Effector memory CD8-positive, alpha-beta T cell (primary cell): ENCODE measurements around the gene ADAM10.

Experiments used
- ATAC-seq: fragments of 150-1000 bp; cut with Tn5 transposase; replicated peaks from 2 replicates; pipeline ENCODE4 v1.10.0; 2021; ENCODE audit warnings: mild to moderate bottlenecking, moderate library complexity
- DNase-seq, 3 experiments: peaks; one replicate each; pipeline ENCODE4 v3.0.0; 2021
- H3K27ac Mint-ChIP-seq, 2 donors: one replicate each; pipeline ENCODE4 v1.8.0; 2022; ENCODE audit warnings: mild to moderate bottlenecking in 2 of 2, mixed read lengths in 2 of 2, moderate library complexity in 2 of 2
- H3K27me3 Mint-ChIP-seq, 2 donors: one replicate each; pipeline ENCODE4 v1.8.0; 2022; ENCODE audit warnings: mixed read lengths in 2 of 2
- H3K36me3 Mint-ChIP-seq: one replicate; pipeline ENCODE4 v1.8.0; 2022; ENCODE audit warnings: mild to moderate bottlenecking, moderate library complexity, mixed read lengths; ENCODE audit not compliant: insufficient read depth
- H3K4me1 Mint-ChIP-seq, 2 donors: one replicate each; pipeline ENCODE4 v1.8.0; 2022; ENCODE audit warnings: low read depth in 2 of 2, mixed read lengths in 2 of 2
- H3K4me3 Mint-ChIP-seq, 2 donors: one replicate each; pipeline ENCODE4 v1.8.0; 2022; ENCODE audit warnings: mild to moderate bottlenecking in 2 of 2, mixed read lengths in 2 of 2, moderate library complexity in 2 of 2
- H3K9me3 Mint-ChIP-seq, 2 donors: one replicate each; pipeline ENCODE4 v1.8.0; 2022; ENCODE audit warnings: mixed read lengths in 2 of 2

ADAM10 gene

DNA sequence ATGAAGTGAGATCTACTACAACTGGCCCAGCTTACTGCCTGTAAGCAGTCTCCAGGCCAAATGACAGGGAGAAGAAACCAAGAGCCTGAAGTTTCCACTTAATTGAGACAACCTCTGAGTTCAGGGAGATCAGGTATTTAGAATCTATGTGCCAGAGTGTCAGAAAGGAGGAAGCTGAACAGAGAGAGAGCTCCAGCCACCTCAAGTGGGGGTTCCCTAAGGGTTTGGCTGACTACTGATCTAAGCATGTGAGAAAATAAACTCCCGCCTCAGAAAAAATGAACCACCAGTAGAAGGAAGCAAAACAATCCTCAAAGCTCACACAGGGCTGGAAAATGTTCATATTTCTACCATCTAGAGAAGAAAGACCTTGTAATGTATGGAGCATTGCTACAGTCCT, 25.0 kb downstream of the ADAM10 start:
- H3K4me3 Mint-ChIP-seq, result peak overlapping the region; percentile 0 to 22
- DNase-seq (no peak), ATAC-seq (peak; percentile 51)
- no peaks in the 10 kb centered on the region for H3K9me3 Mint-ChIP-seq
- no peaks in the 10 kb centered on the region for H3K27me3 Mint-ChIP-seq
- peaks cover 17% of the 10 kb centered on the region for H3K36me3 Mint-ChIP-seq
- H3K4me1 Mint-ChIP-seq, result peaks cover 29 to 63% of the 10 kb centered on the region in 2 donors
- peak overlapping the region in 1 of 2 donors; percentile 61 for H3K27ac Mint-ChIP-seq

DNA sequence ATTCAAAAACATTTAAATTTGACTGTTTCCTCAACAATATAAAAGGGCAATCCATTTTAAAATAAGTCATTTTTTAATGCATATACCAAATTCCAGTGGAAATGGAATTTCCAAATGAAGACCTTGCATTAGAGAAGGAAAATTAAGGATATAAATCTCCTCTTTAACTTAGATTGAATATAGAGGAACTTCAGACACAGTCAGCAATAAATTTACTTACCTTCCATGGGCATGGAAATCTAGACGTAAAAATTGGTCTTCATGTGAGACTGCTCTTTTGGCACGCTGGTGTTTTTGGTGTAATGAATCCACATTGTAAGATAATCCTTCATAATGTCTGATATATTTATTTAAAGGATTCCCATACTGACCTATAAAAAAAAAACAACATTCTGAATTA, 32.1 kb downstream of the ADAM10 start:
- DNase-seq, result no peak
- Mint-ChIP-seq H3K9me3 (no peaks in the 10 kb centered on the region), H3K4me1 (peaks cover 14 to 28% of the 10 kb centered on the region in 2 donors), H3K27me3 (no peaks in the 10 kb centered on the region), H3K36me3 (peaks cover 28% of the 10 kb centered on the region), H3K27ac (no peak overlapping the region), H3K4me3 (no peak overlapping the region)
- no peak for ATAC-seq

DNA sequence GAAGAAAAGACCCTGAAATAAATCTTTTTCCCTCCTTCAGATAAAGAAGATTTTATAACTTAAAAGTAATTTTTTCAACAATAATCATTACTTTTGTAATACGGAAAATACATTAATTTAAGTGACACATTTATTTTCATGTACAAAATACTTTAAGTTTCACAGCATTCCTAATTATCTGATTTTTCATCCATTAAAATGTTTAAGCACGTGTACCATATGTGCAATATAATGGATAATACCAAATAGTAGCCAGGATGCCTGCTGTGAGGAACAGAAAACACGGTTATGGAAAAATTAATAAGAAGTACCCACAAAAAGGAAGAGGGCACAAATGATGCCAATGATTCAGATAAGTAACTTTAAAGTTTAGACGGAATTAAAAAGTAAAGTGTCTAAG, 33.5 kb downstream of the ADAM10 start:
- H3K27me3 Mint-ChIP-seq, result no peaks in the 10 kb centered on the region
- peaks cover 29% of the 10 kb centered on the region for H3K36me3 Mint-ChIP-seq
- no peak for DNase-seq
- H3K9me3 Mint-ChIP-seq, result no peaks in the 10 kb centered on the region
- peaks cover 14 to 24% of the 10 kb centered on the region in 2 donors for H3K4me1 Mint-ChIP-seq
- peak overlapping the region in 1 of 2 donors; percentile 25 for H3K27ac Mint-ChIP-seq
- no peak for ATAC-seq
- H3K4me3 Mint-ChIP-seq, result no peak overlapping the region

DNA sequence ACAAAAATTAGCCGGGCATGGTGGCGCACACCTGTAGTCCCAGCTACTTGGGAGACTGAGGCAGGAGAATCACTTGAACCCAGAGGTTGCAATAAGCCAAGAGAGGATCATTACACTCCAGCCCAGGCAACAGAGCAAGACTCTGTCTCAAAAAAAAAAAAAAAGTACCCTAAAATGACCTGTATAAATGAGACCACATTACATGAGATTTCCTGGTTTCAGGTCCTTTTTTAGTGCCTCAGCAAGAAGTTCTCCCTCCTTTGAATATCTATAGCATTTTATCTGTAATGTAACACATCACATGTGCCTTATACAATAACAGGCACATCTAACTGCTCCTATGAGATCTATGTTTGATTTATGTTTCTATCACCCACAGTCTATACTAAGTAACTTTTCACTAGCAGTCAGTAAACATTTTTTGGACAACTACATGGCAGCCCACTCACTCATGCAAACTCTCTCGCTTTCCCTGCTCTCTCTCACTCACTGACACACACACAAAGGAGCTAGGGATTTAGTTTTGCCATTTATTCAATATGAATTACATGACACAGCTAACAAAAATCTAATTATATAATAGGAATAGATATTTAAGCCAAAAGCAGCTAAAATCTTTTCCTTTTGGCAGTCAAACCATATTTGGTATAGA, 34.1 kb downstream of the ADAM10 start:
- no peak overlapping the region for H3K4me3 Mint-ChIP-seq
- no peaks in the 10 kb centered on the region for H3K27me3 Mint-ChIP-seq
- peaks cover 10 to 21% of the 10 kb centered on the region in 2 donors for H3K4me1 Mint-ChIP-seq
- no peaks in the 10 kb centered on the region for H3K9me3 Mint-ChIP-seq
- DNase-seq (no peak), ATAC-seq (no peak)
- peak overlapping the region in 1 of 2 donors; percentile 78 for H3K27ac Mint-ChIP-seq
- H3K36me3 Mint-ChIP-seq, result peaks cover 32% of the 10 kb centered on the region

DNA sequence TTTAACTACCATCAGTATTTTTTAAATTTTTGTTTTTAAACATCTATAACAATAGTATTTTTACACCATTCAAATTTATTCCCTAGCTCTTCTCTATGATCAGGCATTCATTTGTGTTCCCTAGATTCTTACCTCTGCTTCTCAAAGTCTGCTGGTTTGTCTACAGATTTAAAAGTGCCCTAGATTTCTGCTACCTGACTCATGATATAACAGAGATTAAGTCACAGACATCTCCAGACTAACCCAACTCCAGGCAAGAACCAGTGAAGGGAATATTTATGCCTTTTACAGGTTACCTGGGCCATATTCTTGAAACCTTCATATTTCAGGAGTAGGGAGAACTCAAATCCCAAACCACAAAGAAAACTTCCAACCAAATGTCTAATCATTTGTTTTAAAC, 38.8 kb downstream of the ADAM10 start:
- ATAC-seq, result no peak
- H3K27me3 Mint-ChIP-seq, result no peaks in the 10 kb centered on the region
- peaks cover 4 to 37% of the 10 kb centered on the region in 2 donors for H3K4me1 Mint-ChIP-seq
- no peak for DNase-seq
- H3K9me3 Mint-ChIP-seq, result no peaks in the 10 kb centered on the region
- no peak overlapping the region for H3K27ac Mint-ChIP-seq
- H3K4me3 Mint-ChIP-seq, result no peak overlapping the region
- peaks cover 42% of the 10 kb centered on the region for H3K36me3 Mint-ChIP-seq

DNA sequence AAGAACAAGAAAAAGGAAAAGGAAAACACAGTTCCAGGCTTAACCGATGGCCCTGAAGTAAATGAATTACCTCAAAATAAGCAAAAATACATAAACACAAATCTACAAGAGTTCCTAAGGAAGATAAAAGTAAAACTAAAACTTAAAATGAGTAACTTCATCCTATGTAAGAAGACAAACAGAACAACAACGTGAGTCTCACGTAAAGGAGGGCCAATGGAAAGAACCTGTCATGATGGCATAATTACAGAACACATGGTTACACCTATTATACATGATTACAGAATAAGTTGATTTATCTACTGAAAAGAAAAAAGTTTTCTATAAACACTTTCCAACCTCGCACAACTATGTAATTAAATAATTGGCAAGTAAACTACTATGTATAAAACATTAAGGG, 42.1 kb downstream of the ADAM10 start:
- no peak for ATAC-seq
- Mint-ChIP-seq H3K27me3 (no peaks in the 10 kb centered on the region), H3K27ac (peak overlapping the region; percentile 74 to 75), H3K9me3 (no peaks in the 10 kb centered on the region), H3K36me3 (peaks cover 19% of the 10 kb centered on the region), H3K4me3 (no peak overlapping the region), H3K4me1 (peaks cover 10 to 55% of the 10 kb centered on the region in 2 donors)
- DNase-seq, result no peak

DNA sequence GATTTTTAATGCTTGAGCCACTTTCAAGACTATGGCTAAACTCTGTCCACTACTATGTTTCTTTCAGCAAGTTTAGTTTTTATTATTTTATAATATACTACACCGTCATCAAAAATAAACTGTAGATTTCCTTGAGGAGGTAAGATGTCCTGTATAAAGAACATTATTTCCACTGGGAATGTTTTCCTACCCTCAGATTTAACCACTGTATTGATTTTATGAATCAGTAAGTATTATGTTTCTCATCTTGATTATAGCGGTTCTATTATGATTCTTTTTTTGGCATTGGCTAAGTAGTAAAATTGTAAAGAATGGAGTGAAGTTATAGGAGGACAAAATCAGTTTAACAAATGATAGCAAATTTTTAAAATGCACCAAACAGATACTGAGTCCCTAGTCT, 44.4 kb downstream of the ADAM10 start:
- ATAC-seq (no peak), DNase-seq (no peak)
- Mint-ChIP-seq H3K27ac (peak overlapping the region in 1 of 2 donors; percentile 83), H3K27me3 (no peaks in the 10 kb centered on the region), H3K4me1 (peaks cover 21 to 70% of the 10 kb centered on the region in 2 donors), H3K4me3 (no peak overlapping the region), H3K9me3 (peaks cover 0 to under 1% of the 10 kb centered on the region in 2 donors), H3K36me3 (peaks cover 24% of the 10 kb centered on the region)

DNA sequence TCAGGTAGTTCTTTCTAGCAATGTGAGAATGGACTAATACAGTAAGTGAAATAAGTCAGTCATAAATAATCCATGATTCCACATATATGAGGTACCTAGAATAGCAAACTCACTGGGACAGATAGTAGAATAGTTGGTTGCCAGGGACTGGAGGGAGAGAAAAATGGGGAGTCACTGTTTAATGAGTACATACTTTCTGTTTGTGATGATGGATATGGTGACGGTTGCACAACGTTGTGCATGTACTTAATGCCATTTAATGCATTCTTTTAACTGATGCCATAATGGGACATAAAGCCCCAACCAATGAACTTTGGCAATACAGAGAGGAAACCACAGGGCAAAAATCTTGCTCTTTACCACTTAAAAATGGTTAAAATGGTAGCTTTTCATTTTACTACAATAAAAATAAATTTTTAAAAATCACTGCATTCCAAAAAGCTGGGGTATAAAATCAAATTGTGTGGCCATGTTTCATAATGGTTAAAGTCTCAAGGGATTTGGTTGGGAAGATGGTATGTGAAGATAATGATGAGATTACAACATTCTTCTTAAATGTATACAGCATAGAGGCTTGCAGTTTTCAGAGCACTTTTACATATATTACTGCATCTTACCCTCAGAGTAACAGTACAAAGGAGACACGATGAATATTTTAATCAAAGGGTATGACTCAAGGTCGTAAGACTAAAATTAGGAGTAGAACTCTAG, 45.2 kb downstream of the ADAM10 start:
- H3K4me3 Mint-ChIP-seq, result no peak overlapping the region
- H3K4me1 Mint-ChIP-seq, result peaks cover 24 to 75% of the 10 kb centered on the region in 2 donors
- DNase-seq (no peak), ATAC-seq (no peak)
- H3K36me3 Mint-ChIP-seq, result peaks cover 25% of the 10 kb centered on the region
- H3K9me3 Mint-ChIP-seq, result peaks cover 0 to 9% of the 10 kb centered on the region in 2 donors
- no peaks in the 10 kb centered on the region for H3K27me3 Mint-ChIP-seq
- peak overlapping the region in 1 of 2 donors; percentile 27 for H3K27ac Mint-ChIP-seq

DNA sequence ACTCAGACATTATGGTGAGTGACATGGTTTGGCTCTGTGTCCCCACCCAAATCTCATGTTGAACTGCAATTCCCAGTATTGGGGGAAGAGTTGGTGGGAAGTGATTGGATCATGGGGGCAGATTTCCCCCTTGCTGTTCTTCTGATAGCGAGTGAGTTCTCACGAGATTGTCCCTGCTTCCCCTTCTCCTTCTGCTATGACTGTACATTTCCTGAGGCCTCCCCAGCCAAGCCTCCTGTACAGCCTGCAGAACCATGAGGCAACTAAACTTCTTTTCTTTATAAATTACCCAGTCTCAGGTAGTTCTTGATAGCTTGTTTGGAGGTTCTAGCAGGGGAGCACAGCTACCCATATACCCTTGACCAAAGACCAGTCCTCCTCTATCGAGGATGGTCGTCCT, 45.9 kb downstream of the ADAM10 start:
- H3K36me3 Mint-ChIP-seq, result peaks cover 25% of the 10 kb centered on the region
- H3K27ac Mint-ChIP-seq, result peak overlapping the region in 1 of 2 donors; percentile 27
- peaks cover 30 to 78% of the 10 kb centered on the region in 2 donors for H3K4me1 Mint-ChIP-seq
- no peak for ATAC-seq
- no peaks in the 10 kb centered on the region for H3K27me3 Mint-ChIP-seq
- no peak overlapping the region for H3K4me3 Mint-ChIP-seq
- peaks cover 3 to 14% of the 10 kb centered on the region in 2 donors for H3K9me3 Mint-ChIP-seq
- DNase-seq, result no peak

DNA sequence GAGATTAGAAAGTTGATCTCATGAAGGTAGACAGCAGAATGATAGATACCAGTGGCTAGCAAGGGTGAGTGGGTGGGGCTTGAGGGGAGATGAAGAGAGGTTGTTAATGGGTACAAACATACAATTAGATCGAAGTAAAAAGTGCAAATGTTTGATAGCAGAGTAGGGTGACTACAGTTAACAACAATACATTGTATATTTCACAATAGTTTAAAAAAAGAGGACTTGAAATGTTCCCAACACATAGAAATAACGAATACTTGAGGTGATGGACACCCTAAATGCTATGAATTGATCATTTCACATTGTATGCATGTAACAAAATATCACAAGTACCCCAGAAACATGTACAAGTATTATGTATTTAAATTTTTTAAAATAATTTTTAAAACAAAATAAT, 47.3 kb downstream of the ADAM10 start:
- no peak for DNase-seq
- Mint-ChIP-seq H3K9me3 (peaks cover 5 to 14% of the 10 kb centered on the region in 2 donors), H3K27ac (no peak overlapping the region), H3K4me3 (no peak overlapping the region), H3K27me3 (no peaks in the 10 kb centered on the region), H3K36me3 (peaks cover 21% of the 10 kb centered on the region), H3K4me1 (peaks cover 37 to 75% of the 10 kb centered on the region in 2 donors)
- no peak for ATAC-seq

DNA sequence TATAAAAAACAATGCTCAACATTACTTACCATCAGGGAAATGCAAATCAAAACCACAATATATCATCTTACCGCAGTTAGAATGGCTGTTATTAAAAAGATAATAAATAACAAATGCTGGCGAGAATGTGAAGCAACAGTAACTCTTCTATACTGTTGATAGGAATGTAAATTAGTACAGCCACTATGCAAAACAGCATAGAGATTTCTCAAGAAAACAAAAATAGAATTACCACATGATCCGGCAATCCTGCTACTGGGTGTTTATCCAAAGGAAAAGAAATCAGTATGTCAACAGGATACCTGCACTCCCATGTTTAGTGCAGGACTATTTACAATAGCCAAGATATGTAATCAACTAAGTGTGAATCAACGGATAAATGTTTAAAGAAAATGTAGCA, 48.1 kb downstream of the ADAM10 start:
- Mint-ChIP-seq H3K27me3 (no peaks in the 10 kb centered on the region), H3K9me3 (peaks cover 5 to 14% of the 10 kb centered on the region in 2 donors), H3K36me3 (peaks cover 19% of the 10 kb centered on the region), H3K4me3 (no peak overlapping the region), H3K4me1 (peaks cover 46 to 80% of the 10 kb centered on the region in 2 donors), H3K27ac (peak overlapping the region; percentile 55 to 88)
- ATAC-seq, result no peak
- no peak for DNase-seq

DNA sequence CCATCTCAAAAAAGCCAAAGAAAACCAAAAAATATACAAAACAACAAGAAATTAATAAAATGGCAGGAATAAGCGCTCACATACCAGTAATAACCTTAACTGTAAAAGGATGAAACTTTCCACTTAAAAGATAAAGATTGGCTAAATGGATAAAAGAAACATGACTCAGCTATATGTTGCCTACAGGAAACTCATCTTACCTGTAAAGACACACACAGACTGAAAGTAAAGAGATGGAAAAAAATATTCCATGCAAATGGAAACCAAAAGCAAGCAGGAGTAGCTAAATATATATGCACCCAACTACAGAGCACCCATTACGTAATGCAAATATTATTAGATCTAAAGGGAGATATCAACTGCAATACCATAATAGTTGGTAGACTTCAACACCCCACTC, 49.7 kb downstream of the ADAM10 start:
- H3K4me3 Mint-ChIP-seq, result peak overlapping the region; percentile 19 to 56
- H3K27ac Mint-ChIP-seq, result peak overlapping the region in 1 of 2 donors; percentile 88
- peaks cover 5 to 14% of the 10 kb centered on the region in 2 donors for H3K9me3 Mint-ChIP-seq
- ATAC-seq (no peak), DNase-seq (no peak)
- H3K36me3 Mint-ChIP-seq, result peaks cover 13% of the 10 kb centered on the region
- no peaks in the 10 kb centered on the region for H3K27me3 Mint-ChIP-seq
- H3K4me1 Mint-ChIP-seq, result peaks cover 52 to 82% of the 10 kb centered on the region in 2 donors

DNA sequence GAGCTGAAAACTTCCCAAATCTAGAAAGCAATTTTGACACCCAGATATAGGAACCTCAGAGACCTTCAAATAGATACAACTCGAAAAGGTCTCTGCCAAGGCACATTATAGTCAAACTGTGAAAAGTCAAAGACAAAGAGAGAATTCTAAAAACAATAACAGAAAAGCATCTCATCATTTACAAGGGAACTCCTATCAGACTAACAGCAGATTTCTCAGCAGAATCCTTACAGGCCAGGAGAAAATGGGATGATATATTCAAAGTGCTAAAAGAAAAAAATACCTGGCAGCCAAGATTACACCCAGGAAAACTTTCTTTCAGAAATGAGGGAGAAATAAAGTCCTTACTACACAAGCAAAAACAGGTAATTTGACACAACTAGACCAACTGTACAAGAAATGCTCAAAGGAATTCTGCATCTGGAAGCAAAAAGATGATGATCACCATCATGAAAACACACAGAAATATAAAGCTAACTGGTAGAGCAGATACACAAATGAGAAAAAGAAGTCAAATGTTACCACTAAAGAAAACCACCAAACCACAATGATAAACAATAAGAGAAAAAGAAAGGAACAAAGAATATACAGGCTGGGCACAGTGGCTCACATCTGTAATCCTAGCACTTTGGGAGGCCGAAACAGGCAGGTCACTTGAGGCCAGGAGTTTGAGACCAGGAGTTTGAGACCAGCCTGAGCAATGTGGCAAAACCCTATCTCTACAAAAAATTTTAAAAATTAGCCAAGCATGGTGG, 50.4 kb downstream of the ADAM10 start:
- Mint-ChIP-seq H3K4me1 (peaks cover 55 to 82% of the 10 kb centered on the region in 2 donors), H3K9me3 (peaks cover 5 to 14% of the 10 kb centered on the region in 2 donors), H3K4me3 (peak overlapping the region; percentile 19 to 56), H3K27me3 (no peaks in the 10 kb centered on the region), H3K27ac (peak overlapping the region in 1 of 2 donors; percentile 81), H3K36me3 (peaks cover 13% of the 10 kb centered on the region)
- no peak for ATAC-seq
- DNase-seq, result no peak
